ENCODE data around the gene PRPF8.
"Not testable (repeated sequence)": the region's sequence is repeated elsewhere in the genome, so short reads cannot be mapped to it uniquely, and the experiment has no call there.

The PRPF8 gene

DNA sequence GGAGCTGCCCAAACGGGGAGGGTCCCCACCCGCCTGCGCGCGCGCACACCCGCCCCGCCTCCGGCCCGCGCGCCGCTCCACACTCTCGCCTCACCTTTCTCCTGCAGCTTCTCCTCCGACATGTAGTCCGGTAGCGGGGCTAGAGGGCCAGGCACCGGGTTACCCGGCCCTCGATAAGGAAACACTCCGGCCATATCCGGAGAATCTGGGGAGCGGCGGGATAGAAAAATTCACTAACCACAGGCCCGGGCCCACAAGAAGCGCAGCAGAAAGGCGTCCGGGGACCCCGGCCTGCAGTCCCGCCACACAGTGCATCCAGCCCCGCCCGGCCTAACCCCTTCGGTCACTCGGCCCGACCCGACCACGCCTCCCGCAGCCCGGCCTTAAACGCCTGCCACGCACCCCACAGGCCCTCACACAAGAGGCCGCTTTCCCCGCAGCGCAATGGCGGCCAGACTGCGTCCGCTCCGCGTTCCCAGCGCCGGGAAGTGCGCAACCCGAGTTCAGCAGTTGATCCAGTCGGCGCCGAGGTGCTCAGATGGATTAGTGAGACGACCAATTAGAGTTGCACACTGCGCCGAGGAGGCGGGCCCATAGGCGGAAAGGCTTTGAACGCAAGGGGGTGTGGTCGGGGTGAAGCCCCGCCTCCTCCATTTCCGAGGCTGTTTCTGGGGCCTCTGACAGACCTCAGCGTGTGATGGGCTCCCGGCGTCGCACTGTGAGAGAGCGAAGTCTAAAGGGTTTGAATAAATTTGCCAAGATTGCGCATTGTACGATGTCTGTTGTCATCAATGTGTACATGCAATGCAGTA, at the start of gene PRPF8:
Gene PRPF8 (minus strand): TSS at position 490 of the 812 bp plus-strand sequence. CDS start 296 bp downstream, at position 194.
- DNase-seq (ENCODE audit: low spot score): peak; percentile 98

GRCh38 chr17:1733759-1734158, 49.1 kb upstream of the PRPF8 start:
- DNase-seq (ENCODE audit: low spot score): no peak

DNA sequence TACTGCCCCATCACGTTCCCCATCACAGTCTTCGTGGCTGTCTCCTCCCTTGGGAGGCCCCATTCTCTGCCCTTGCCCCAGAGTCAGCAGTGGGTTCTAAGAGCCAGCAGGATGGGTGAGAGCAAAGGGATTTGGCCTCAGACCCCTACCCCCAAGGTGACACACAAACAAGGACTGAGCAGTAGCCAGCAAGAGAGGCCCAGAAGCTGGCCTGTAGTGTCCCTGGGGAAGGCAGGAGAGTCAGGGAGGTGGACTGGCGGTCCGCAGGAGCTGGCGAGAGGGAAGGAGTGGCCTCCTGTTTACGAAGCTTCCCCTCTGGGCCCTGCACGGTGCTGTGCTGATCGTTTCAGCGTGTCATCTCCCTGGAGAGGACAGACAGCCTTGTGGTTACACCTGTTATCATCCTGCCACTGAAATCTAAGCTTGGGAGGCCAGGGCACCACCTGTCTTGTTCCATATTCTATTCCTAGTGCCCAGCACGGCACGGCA, 48.2 kb upstream of the PRPF8 start:
- DNase-seq (ENCODE audit: low spot score): no peak

GRCh38 chr17:1732241-1732832, 47.7 kb upstream of the PRPF8 start:
- no peak for DNase-seq (ENCODE audit: low spot score)

GRCh38 chr17:1731194-1731506, 46.5 kb upstream of the PRPF8 start:
- no peak for DNase-seq (ENCODE audit: low spot score)

DNA sequence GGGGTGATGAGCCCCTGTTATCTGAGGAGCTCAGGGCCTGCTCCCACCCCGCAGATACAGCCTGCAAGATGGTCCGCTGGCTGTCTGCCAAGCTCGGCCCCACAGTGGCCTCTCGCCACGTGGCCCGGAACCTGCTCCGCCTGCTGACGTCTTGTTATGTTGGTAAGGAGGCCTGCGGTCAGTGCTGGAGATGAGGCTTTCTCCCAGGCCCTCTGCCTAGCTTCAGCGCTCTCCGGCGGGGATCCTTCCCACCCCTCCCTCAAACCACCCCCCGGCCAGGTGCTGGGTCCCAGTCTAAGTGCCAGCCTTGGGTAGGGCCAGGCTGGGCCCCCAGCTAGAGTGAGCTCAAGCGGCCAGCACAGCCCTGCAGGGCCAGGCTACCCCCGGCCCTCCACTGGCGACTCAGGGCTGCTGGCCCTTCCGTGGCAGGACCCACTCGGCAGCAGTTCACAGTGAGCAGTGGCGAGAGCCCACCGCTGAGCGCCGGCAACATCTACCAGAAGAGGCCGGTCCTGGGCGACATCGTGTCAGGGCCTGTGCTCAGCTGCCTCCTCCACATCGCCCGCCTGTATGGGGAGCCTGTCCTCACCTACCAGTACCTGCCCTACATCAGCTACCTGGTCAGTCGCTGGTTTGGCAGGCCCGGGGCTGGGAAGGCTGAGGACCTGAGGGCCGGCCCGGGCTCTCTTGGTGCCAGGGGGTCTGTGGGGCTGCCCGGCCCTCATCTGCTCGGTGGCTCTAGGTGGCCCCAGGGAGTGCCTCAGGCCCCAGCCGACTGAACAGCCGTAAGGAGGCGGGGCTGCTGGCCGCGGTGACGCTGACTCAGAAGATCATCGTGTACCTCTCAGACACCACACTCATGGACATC, 45.9 kb upstream of the PRPF8 start:
- no peak for DNase-seq (ENCODE audit: low spot score)

- DNase-seq (ENCODE audit: low spot score): no peak
Measured at GRCh38 chr17:1729966-1730325, 45.3 kb upstream of the PRPF8 start.

DNA sequence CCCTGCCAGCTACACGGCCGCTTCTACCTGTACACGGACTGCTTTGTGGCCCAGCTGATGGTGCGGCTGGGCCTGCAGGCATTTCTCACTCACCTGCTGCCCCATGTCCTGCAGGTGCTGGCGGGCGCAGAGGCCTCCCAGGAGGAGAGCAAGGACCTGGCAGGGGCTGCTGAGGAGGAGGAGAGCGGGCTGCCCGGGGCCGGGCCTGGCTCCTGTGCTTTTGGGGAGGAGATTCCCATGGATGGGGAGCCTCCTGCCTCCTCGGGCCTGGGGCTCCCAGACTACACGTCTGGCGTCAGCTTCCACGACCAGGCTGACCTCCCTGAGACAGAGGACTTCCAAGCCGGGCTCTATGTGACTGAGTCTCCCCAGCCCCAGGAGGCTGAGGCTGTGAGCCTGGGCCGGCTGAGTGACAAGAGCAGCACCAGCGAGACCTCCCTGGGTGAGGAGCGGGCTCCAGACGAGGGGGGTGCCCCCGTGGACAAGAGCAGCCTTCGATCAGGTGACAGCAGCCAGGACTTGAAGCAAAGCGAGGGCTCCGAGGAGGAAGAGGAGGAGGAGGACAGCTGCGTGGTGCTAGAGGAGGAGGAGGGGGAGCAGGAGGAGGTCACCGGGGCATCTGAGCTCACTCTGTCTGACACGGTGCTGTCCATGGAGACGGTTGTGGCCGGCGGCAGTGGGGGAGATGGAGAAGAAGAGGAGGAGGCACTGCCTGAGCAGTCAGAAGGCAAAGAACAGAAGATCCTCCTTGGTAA, 43.4 kb upstream of the PRPF8 start:
- DNase-seq (ENCODE audit: low spot score): no peak

- no peak for DNase-seq (ENCODE audit: low spot score)
Measured at GRCh38 chr17:1727258-1727789, 42.7 kb upstream of the PRPF8 start.

GRCh38 chr17:1726626-1727257, 42.1 kb upstream of the PRPF8 start:
- no peak for DNase-seq (ENCODE audit: low spot score)

GRCh38 chr17:1725642-1726511, 41.2 kb upstream of the PRPF8 start:
- DNase-seq (ENCODE audit: low spot score): no peak

GRCh38 chr17:1724869-1725641, 40.4 kb upstream of the PRPF8 start:
- DNase-seq (ENCODE audit: low spot score): no peak

GRCh38 chr17:1724351-1724868, 39.7 kb upstream of the PRPF8 start, which contains the start of gene WDR81:
Gene WDR81, plus strand, starts transcription at chr17:1724704. Its CDS starts 256 bp downstream, at chr17:1724960.
- peak; percentile 85 for DNase-seq (ENCODE audit: low spot score)

DNA sequence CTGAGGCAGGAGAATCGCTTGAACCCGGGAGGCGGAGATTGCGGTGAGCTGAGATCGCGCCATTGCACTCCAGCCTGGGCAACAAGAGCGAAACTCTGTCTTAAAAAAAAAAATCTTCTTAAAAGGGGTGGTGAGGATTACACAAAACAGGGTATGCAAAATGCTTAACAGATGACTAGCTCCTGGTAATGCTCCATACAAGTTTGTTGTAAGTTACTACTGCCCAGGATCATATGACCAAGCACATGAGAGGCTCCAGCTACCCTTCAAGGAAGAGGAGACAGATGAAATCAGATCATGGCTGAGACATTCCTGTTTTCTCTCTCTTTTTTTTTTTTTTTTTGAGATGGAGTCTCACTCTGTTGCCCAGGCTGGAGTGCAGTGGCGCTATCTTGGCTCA, 37.4 kb upstream of the PRPF8 start:
- not testable (repeated sequence) for DNase-seq (ENCODE audit: low spot score)

DNA sequence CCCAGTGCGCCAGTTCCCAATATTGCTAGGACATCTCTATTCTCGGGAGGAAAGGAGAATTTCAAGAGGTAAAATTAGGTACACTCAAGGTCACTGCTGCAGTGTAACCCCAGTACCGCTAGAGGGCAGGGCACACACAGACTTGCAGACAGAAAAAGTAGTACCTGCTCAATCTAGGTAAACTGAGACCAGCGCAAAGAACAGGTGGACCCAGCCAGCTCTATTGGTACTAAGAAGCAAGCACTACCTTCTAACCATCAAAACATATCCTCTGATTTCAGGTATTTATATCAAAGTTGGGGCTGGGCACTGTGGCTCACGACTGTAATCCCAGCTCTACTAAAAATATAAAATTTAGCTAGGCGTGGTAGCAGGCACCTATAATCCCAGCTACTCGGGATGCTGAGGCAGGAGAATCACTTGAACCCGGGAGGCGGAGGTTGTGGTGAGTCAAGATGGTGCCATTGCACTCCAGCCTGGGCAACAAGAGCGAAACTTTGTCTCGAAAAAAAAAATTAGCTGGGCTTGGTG, 36.3 kb upstream of the PRPF8 start:
- DNase-seq (ENCODE audit: low spot score): peak; percentile 69

DNA sequence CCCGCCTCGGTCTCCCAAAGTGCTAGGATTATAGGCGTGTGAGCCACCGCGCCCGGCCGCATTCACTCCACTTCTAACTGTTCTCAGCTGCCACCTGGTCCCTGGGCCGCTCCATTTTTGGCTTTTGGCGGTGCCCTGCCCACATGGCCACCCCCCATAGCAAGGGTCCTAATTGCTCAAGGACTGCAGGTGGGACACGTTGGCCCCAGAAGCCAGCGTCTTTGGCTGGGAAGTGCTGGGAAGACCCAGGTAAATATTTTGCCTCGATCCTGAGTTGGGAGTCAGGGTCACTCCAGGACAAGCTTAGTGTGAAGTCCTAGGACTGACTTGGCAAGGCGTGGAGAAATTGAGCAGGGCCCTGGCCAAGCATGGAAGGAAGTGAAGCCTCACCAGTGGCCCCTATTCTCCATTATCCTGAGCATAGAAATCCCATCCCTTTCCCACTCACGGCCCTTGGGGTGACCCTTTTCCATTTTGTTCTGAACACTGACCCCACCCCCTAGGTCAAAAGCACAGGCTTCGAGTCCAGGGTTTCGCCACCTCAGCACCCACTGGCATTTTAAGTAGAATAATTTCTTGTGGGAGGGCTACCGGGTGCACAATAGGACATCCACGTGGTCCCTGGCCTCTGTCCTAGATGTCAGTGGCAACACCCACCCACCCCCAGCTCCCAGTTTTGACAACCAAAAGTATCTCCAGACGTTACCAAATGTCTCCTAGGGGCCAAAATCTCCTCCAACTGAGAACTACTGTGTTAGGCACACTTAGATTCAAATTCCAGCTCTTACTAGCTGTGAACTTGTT, 33.9 kb upstream of the PRPF8 start:
- no peak for DNase-seq (ENCODE audit: low spot score)

- DNase-seq (ENCODE audit: low spot score): peak; percentile 88
Measured at GRCh38 chr17:1716912-1717695, 32.4 kb upstream of the PRPF8 start.
